ENCODE results near the gene AGAP1. TPM values are rescaled to one million over a fixed set of nuclear protein-coding genes. Genes with fewer than 3 reads are reported as not detected.

Gene AGAP1
- total RNA-seq, 3 donors from 2014 or later (not counting 1 experiment from before 2014, with no cell fraction given), result 42.0 to 56.4 (median 45.7) TPM

DNA sequence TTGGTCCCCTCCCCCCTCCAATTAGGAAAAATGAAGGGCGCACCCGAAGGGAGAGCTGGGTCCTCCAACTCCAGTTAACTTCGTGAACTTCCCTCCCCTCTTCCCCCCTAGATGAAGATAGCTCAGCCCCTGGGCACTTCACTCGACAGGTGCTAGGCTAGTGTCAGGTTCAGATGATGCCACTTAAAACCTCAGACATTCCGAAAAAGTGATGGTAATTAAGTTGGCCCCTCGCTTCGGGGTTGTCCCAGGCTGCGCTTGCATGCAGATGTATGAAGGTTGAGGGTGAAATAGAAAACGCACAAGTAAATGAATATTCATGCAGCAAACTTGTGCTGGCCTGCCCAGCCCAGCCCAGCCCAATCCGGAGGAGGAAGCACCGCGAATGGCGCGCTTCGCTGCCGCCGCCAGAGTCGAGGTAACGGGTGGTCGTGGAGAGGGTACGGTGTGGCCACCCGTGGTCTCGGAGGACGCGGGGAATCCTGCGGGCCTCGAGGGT is 677.4 kb downstream of the AGAP1 start:
- Histone ChIP-seq H3K27me3 (ENCODE audit: control insufficient read depth, insufficient read depth, low read length) (peaks cover 42% of the 10 kb centered on the region), H3K9me3 (ENCODE audit: control insufficient read depth, insufficient read depth, low read length) (no peaks in the 10 kb centered on the region), H3K36me3 (ENCODE audit: control insufficient read depth, insufficient read depth, low read length) (no peaks in the 10 kb centered on the region), H3K4me1 (ENCODE audit: control insufficient read depth, insufficient read depth, low read length) (peaks cover 3% of the 10 kb centered on the region), H3K27ac (ENCODE audit: low read length) (no peak overlapping the region), H3K4me3 (ENCODE audit: low read length) (no peak overlapping the region)
- ATAC-seq, result no peak
- DNase-seq, result no peak
- H3K27ac Mint-ChIP-seq, result no peak overlapping the region
- H3K4me1 Mint-ChIP-seq, result peaks cover 4 to 6% of the 10 kb centered on the region in 2 donors
- no peak for TF ChIP-seq CTCF (IDR thresholded peaks at IDR 0.05)
- 9% methylated on average over 27 of the region's 27 CpGs for WGBS (ENCODE audit: insufficient coverage)
- peaks cover 55 to 59% of the 10 kb centered on the region in 2 donors for H3K27me3 Mint-ChIP-seq (ENCODE audit: low read depth in 2 of 2)
- H3K4me3 Mint-ChIP-seq, result no peak overlapping the region
- H3K9me3 Mint-ChIP-seq, result no peaks in the 10 kb centered on the region
- intact Hi-C loops (cut with micrococcal nuclease), result no loop called here
- no peaks in the 10 kb centered on the region for H3K36me3 Mint-ChIP-seq

GRCh38 chr2:236171680-236172254 is 677.9 kb downstream of the AGAP1 start:
- H3K36me3 Mint-ChIP-seq, result no peaks in the 10 kb centered on the region
- Histone ChIP-seq H3K27me3 (ENCODE audit: control insufficient read depth, insufficient read depth, low read length) (peaks cover 42% of the 10 kb centered on the region), H3K4me1 (ENCODE audit: control insufficient read depth, insufficient read depth, low read length) (no peaks in the 10 kb centered on the region), H3K36me3 (ENCODE audit: control insufficient read depth, insufficient read depth, low read length) (no peaks in the 10 kb centered on the region), H3K27ac (ENCODE audit: low read length) (no peak overlapping the region), H3K9me3 (ENCODE audit: control insufficient read depth, insufficient read depth, low read length) (no peaks in the 10 kb centered on the region), H3K4me3 (ENCODE audit: low read length) (no peak overlapping the region)
- TF ChIP-seq CTCF (IDR thresholded peaks at IDR 0.05), result no peak
- H3K27ac Mint-ChIP-seq, result no peak overlapping the region
- intact Hi-C loops (cut with micrococcal nuclease), result no loop called here
- no peak overlapping the region for H3K4me3 Mint-ChIP-seq
- peaks cover 51 to 59% of the 10 kb centered on the region in 2 donors for H3K27me3 Mint-ChIP-seq (ENCODE audit: low read depth in 2 of 2)
- WGBS (ENCODE audit: insufficient coverage), result 7% methylated on average over 16 of the region's 16 CpGs
- peaks cover 0 to under 1% of the 10 kb centered on the region in 2 donors for H3K4me1 Mint-ChIP-seq
- ATAC-seq (no peak), DNase-seq (no peak)
- no peaks in the 10 kb centered on the region for H3K9me3 Mint-ChIP-seq

DNA sequence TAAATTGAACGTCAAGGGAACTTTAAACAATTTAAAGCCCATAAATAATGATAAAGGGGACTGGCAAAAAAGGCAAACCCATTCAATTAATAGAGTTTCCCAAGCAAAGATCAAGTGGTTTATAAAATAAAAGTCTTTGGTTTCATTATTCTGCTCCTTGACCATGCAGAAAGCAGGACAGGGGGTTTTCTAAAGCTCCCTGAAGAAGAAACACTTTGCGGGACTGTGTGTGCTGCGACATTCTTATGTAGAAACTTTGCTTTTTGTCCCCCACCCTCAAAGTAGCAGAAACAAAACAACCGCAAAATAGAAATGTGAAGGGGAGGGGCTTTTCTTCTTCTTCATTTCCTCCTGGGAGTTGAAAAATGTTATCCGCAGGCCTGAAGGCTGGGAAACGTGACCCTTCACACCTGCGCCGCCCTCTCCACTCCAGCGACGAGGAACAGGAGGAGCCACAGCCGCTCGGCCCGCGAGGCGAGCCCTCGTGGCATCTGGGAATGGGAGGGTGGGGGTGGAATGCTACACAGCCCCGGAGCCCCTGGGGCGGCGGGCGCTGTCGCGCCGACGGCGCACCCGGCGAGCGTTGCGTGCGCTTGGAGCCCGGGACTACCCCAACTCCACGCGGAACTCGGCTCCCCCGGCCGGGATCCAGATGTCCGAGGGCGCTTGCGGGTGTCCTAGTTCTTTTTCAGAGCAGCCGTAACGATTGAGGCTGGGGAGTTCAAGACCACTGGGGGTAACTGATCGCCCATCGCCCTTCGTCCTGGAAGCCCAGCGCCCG is 678.6 kb downstream of the AGAP1 start:
- Histone ChIP-seq H3K4me1 (ENCODE audit: control insufficient read depth, insufficient read depth, low read length) (no peaks in the 10 kb centered on the region), H3K36me3 (ENCODE audit: control insufficient read depth, insufficient read depth, low read length) (no peaks in the 10 kb centered on the region), H3K9me3 (ENCODE audit: control insufficient read depth, insufficient read depth, low read length) (no peaks in the 10 kb centered on the region), H3K27me3 (ENCODE audit: control insufficient read depth, insufficient read depth, low read length) (peaks cover 44% of the 10 kb centered on the region), H3K4me3 (ENCODE audit: low read length) (no peak overlapping the region), H3K27ac (ENCODE audit: low read length) (no peak overlapping the region)
- no peak overlapping the region for H3K4me3 Mint-ChIP-seq
- DNase-seq (no peak), ATAC-seq (no peak)
- no peak for TF ChIP-seq CTCF (IDR thresholded peaks at IDR 0.05)
- intact Hi-C loops (cut with micrococcal nuclease), result no loop called here
- no peaks in the 10 kb centered on the region for H3K4me1 Mint-ChIP-seq
- H3K27me3 Mint-ChIP-seq (ENCODE audit: low read depth in 2 of 2), result peaks cover 49 to 60% of the 10 kb centered on the region in 2 donors
- 7% methylated on average over 45 of the region's 46 CpGs for WGBS (ENCODE audit: insufficient coverage)
- no peaks in the 10 kb centered on the region for H3K36me3 Mint-ChIP-seq
- H3K9me3 Mint-ChIP-seq, result no peaks in the 10 kb centered on the region
- H3K27ac Mint-ChIP-seq, result no peak overlapping the region

All from natural killer cell (primary cell).